Liver (tissue), 9 donors: ENCODE data around the gene P2RY13. TPM values are rescaled to one million over a fixed set of nuclear protein-coding genes. Genes with fewer than 3 reads are reported as not detected.

Experiments used
- DNase-seq: peaks from one replicate; pipeline ENCODE4 v3.0.0-alpha.2; 2017; ENCODE audit warnings: low spot score
- H3K27ac ChIP-seq, 2 donors: one replicate each; pipeline ENCODE4 v1.7.0; 2013; ENCODE audit warnings: inconsistent platforms in 2 of 2, low read length in 2 of 2, control low read depth in 1 of 2, low read depth in 1 of 2, mild to moderate bottlenecking in 1 of 2
- H3K27me3 ChIP-seq, 4 donors: one replicate each; pipeline versions ENCODE4 v1.6.1 to v1.7.0; 2013; ENCODE audit warnings: low read length in 3 of 4, inconsistent platforms in 1 of 4, mild to moderate bottlenecking in 1 of 4, moderate library complexity in 1 of 4; ENCODE audit not compliant: control insufficient read depth in 4 of 4, insufficient read depth in 4 of 4
- H3K36me3 ChIP-seq, 4 donors: one replicate each; pipeline versions ENCODE4 v1.6.1 to v1.7.0; 2013; ENCODE audit warnings: low read length in 3 of 4, mild to moderate bottlenecking in 3 of 4, low read depth in 1 of 4, moderate library complexity in 1 of 4; ENCODE audit not compliant: control insufficient read depth in 4 of 4, insufficient read depth in 3 of 4
- H3K4me1 ChIP-seq, 4 donors: one replicate each; pipeline versions ENCODE4 v1.6.1 to v1.7.0; 2013; ENCODE audit warnings: low read length in 3 of 4, mild to moderate bottlenecking in 3 of 4, moderate library complexity in 1 of 4; ENCODE audit not compliant: control insufficient read depth in 4 of 4, insufficient read depth in 4 of 4
- H3K4me3 ChIP-seq, 3 donors: one replicate each; pipeline versions ENCODE4 v1.6.1 to v1.7.0; 2013; ENCODE audit warnings: low read length in 3 of 3, control low read depth in 1 of 3, low read depth in 1 of 3, mild to moderate bottlenecking in 1 of 3
- H3K9ac ChIP-seq, 2 donors: one replicate each; pipeline ENCODE4 v1.7.0; 2013; ENCODE audit warnings: low read length in 2 of 2, mild to moderate bottlenecking in 2 of 2, moderate library complexity in 2 of 2, control low read depth in 1 of 2, low read depth in 1 of 2
- H3K9me3 ChIP-seq, 4 donors: one replicate each; pipeline versions ENCODE4 v1.6.1 to v1.7.0; 2013; ENCODE audit warnings: low read length in 3 of 4; ENCODE audit not compliant: control insufficient read depth in 4 of 4
- ATF3 ChIP-seq: IDR thresholded peaks from 2 replicates; pipeline ENCODE4 v1.6.1; 2016; ENCODE audit warnings: antibody characterized with exemption
- CTCF ChIP-seq: fragments of 150-350 bp; IDR thresholded peaks from 2 replicates; pipeline ENCODE4 v1.5.1; 2017; ENCODE audit warnings: improper control_type of control experiment, low read depth, low read length; ENCODE audit not compliant: missing input control
- EGR1 ChIP-seq, 2 donors: IDR thresholded peaks; 2 replicates each; pipeline ENCODE4 v1.6.1; 2016 to 2018; ENCODE audit warnings: antibody characterized with exemption in 2 of 2, low read depth in 2 of 2
- FOXA1 ChIP-seq: IDR thresholded peaks from 2 replicates; pipeline ENCODE4 v1.6.1; 2016; ENCODE audit warnings: antibody characterized with exemption
- FOXA2 ChIP-seq: IDR thresholded peaks from 2 replicates; pipeline ENCODE4 v1.6.1; 2016; ENCODE audit warnings: antibody characterized with exemption
- GABPA ChIP-seq, 2 donors: IDR thresholded peaks in 1 of 2; conservative IDR thresholded peaks in 1 of 2; 2 replicates each; pipeline ENCODE4 v1.6.1; 2016; ENCODE audit warnings: antibody characterized with exemption in 2 of 2, mild to moderate bottlenecking in 1 of 2, moderate library complexity in 1 of 2
- HNF4A ChIP-seq, 2 donors: conservative IDR thresholded peaks; 2 replicates each; pipeline ENCODE4 v1.6.1; 2016; ENCODE audit warnings: antibody characterized with exemption in 2 of 2, mild to moderate bottlenecking in 2 of 2
- HNF4G ChIP-seq: IDR thresholded peaks from 2 replicates; pipeline ENCODE4 v1.6.1; 2016; ENCODE audit warnings: antibody characterized with exemption
- JUND ChIP-seq, 2 donors: IDR thresholded peaks; 2 replicates each; pipeline ENCODE4 v1.6.1; 2016; ENCODE audit warnings: antibody characterized with exemption in 2 of 2
- MAX ChIP-seq: IDR thresholded peaks from 2 replicates; pipeline ENCODE4 v1.6.1; 2016; ENCODE audit warnings: antibody characterized with exemption
- NR2F2 ChIP-seq: IDR thresholded peaks from 2 replicates; pipeline ENCODE4 v1.6.1; 2016; ENCODE audit warnings: antibody characterized with exemption
- RAD21 ChIP-seq, 2 donors: IDR thresholded peaks; 2 replicates each; pipeline ENCODE4 v1.6.1; 2016; ENCODE audit warnings: antibody characterized with exemption in 2 of 2, mild to moderate bottlenecking in 2 of 2
- REST ChIP-seq: IDR thresholded peaks from 2 replicates; pipeline ENCODE4 v1.6.1; 2016; ENCODE audit warnings: antibody characterized with exemption, mild to moderate bottlenecking
- RXRA ChIP-seq, 2 donors: IDR thresholded peaks; 2 replicates each; pipeline ENCODE4 v1.6.1; 2017 to 2018; ENCODE audit warnings: antibody characterized with exemption in 2 of 2, mild to moderate bottlenecking in 1 of 2
- SP1 ChIP-seq: IDR thresholded peaks from 2 replicates; pipeline ENCODE4 v1.6.1; 2018; ENCODE audit warnings: antibody characterized with exemption, mild to moderate bottlenecking
- TAF1 ChIP-seq: conservative IDR thresholded peaks from 2 replicates; pipeline ENCODE4 v1.6.1; 2016; ENCODE audit warnings: antibody characterized with exemption, mild to moderate bottlenecking
- YY1 ChIP-seq: IDR thresholded peaks from 2 replicates; pipeline ENCODE4 v1.6.1; 2016; ENCODE audit warnings: antibody characterized with exemption, mild to moderate bottlenecking
- ZBTB33 ChIP-seq: IDR thresholded peaks from 2 replicates; pipeline ENCODE4 v1.6.1; 2016; ENCODE audit warnings: antibody characterized with exemption
- WGBS: extraction: QIAGEN DNeasy Blood & Tissue Kit; methylation state at CpG from one replicate; pipeline ENCODE4 v1.1.7; 2013; 5-methylcytosine and 5-hydroxymethylcytosine counted together
- polyA plus RNA-seq, 2 donors: library from polyadenylated mRNA; stranded (reverse) in 1 of 2; unstranded in 1 of 2; fragments of 200-250 nt in 1 of 2; fragments of >200 nt in 1 of 2; fragmentation: Nextera tagmentation in 1 of 2; extraction: Ambion mirVana in 1 of 2; gene quantifications; one replicate each; pipeline versions ENCODE4 v1.2.1 to v1.2.3, GENCODE V29; 2013 to 2015
- total RNA-seq, 2 donors: library from RNA; depleted of rRNA; stranded (reverse); fragments of >200 nt; gene quantifications; one replicate each; pipeline ENCODE4 v1.2.3, GENCODE V29; 2014
- donor health status: healthy.
- donor health status: healthy.
- donor health status: healthy.
- donor health status: healthy.
- donor health status: healthy.

P2RY13 gene
- total and polyA plus RNA-seq, 4 donors, result 1.3 to 6.1 (median 3.2) TPM

- Histone ChIP-seq H3K27me3 (no peaks in the 10 kb centered on the region), H3K27ac (no peak overlapping the region), H3K36me3 (no peaks in the 10 kb centered on the region), H3K9me3 (no peaks in the 10 kb centered on the region), H3K4me3 (no peak overlapping the region), H3K9ac (no peak overlapping the region), H3K4me1 (no peaks in the 10 kb centered on the region)
- 86% methylated on average over 2 of the region's 2 CpGs for WGBS
- TF ChIP-seq MAX, result no peak
- TF ChIP-seq SP1, result no peak
- no peak for TF ChIP-seq GABPA (IDR thresholded peaks at IDR 0.05 in 1 of 2, conservative IDR thresholded peaks at IDR 0.05 in 1 of 2)
- TF ChIP-seq FOXA2, result no peak
- TF ChIP-seq HNF4G, result no peak
- TF ChIP-seq JUND (IDR thresholded peaks at IDR 0.05), result no peak
- no peak for TF ChIP-seq NR2F2
- no peak for TF ChIP-seq HNF4A (conservative IDR thresholded peaks at IDR 0.05)
- no peak for TF ChIP-seq RAD21 (IDR thresholded peaks at IDR 0.05)
- no peak for TF ChIP-seq ZBTB33
- TF ChIP-seq RXRA (IDR thresholded peaks at IDR 0.05), result no peak
- TF ChIP-seq EGR1 (IDR thresholded peaks at IDR 0.05; ENCODE audit: low read depth in 2 of 2), result no peak
- no peak for TF ChIP-seq YY1
- TF ChIP-seq TAF1, result no peak
- no peak for TF ChIP-seq CTCF
- no peak for TF ChIP-seq ATF3
- TF ChIP-seq FOXA1, result no peak
- no peak for TF ChIP-seq REST
- DNase-seq, result no peak
These were observed 2.3 kb upstream of the P2RY13 start for GRCh38 chr3:151331696-151332095.

- DNase-seq, result no peak
- Histone ChIP-seq H3K27ac (no peak overlapping the region), H3K9ac (no peak overlapping the region)
- TF ChIP-seq HNF4G (no peak), CTCF (no peak), TAF1 (no peak), EGR1 (IDR thresholded peaks at IDR 0.05; ENCODE audit: low read depth in 2 of 2) (no peak), SP1 (no peak), JUND (IDR thresholded peaks at IDR 0.05) (no peak), MAX (no peak), REST (no peak), HNF4A (conservative IDR thresholded peaks at IDR 0.05) (no peak), FOXA2 (no peak), GABPA (IDR thresholded peaks at IDR 0.05 in 1 of 2, conservative IDR thresholded peaks at IDR 0.05 in 1 of 2) (no peak)
These were observed 1.6 kb upstream of the P2RY13 start for GRCh38 chr3:151330899-151331298.

More at GRCh38 chr3:151330899-151331298, 1.6 kb upstream of the P2RY13 start:
- Histone ChIP-seq H3K4me1 (no peaks in the 10 kb centered on the region), H3K36me3 (no peaks in the 10 kb centered on the region), H3K9me3 (no peaks in the 10 kb centered on the region), H3K27me3 (no peaks in the 10 kb centered on the region), H3K4me3 (no peak overlapping the region)
